GM19238 (cell line): ENCODE results near the gene PPP1R3G.
"Not testable (repeated sequence)": the region's sequence is repeated elsewhere in the genome, so short reads cannot be mapped to it uniquely, and the experiment has no call there.

Experiments
- DNase-seq: peaks from one replicate; pipeline ENCODE4 v3.0.0; 2011; ENCODE audit warnings: low spot score; ENCODE audit not compliant: insufficient read length

Gene PPP1R3G

DNA sequence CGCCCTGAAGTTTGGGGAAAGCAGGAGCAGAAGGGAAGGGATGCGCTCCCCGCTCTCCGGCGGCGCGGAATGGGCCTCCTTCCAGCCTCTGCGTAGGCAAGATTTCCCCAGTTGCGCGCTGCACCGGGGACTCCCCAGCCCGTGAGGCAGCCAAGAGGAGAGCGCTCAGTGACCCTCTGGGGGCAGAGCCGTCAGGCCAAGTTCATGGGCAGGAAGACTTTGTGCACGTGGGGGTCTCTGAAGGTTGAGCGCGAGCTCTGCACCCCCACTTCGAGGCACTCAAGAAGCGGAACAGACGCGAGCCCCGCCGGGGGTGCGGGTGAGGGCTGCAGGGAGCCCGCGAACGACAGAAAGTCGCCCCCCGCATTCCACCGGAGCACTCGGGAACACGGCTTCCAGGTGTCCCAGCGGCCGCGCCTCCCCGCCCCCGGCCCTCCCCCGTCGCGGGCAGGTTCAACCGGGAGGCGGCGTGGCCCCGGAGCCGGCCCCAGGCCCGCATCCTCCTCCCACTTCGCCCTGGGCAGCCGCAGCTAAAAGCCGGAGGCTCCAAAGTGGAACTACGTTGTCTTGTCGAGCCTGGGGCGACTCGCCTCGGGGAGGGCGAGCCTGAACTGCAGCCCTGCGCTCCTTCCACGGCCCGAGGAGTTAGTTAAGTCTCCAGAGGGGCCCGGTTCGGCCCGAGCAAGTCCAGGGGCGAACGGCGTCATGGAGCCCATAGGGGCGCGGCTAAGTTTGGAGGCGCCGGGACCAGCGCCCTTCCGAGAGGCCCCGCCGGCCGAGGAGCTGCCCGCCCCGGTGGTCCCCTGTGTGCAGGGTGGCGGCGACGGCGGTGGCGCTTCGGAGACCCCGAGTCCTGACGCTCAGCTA is at the start of gene PPP1R3G:
Gene PPP1R3G, plus strand, starts transcription at position 561 of the 867 bp plus-strand sequence. Its CDS starts 145 bp downstream, at position 706.
- no peak for DNase-seq

DNA sequence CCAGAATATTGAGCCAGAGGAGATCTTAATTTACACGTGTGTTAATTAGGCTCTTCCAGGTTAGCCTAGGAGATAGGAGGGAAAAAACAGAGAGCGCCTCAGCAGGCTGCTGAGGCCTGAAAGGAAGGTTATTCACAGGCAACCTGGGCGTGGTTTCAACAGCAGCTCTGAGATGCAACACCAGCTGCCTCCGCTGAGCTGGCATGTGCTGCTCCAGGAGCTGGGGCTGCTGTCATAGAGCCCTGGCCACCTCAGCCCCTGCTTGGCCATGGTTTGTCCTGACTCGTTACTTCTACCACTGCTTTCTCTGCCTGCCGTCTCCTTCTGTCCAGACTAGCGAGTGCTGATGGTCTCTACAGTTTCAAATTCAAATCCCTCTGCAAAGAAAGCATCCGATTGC is 48.9 kb upstream of the PPP1R3G start:
- no peak for DNase-seq

DNA sequence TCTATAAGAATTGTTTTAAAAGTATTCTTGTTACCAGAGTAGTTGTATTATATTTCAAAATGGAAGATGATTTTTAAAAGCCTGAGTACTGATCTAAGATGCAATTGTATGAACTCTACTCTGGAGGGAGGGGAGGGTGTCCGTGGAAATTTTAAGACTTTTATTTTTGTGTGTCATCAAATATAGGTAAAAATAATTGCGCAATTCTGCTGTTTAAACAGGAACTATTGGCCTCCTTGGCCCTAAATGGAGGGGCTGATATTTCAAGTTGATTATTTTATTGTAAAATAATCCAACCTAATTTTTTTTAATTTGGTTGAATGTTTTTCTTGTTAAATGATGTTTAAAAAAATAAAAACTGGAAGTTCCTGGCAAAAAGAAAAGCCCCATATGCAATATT is 43.2 kb upstream of the PPP1R3G start:
- DNase-seq: no peak

DNA sequence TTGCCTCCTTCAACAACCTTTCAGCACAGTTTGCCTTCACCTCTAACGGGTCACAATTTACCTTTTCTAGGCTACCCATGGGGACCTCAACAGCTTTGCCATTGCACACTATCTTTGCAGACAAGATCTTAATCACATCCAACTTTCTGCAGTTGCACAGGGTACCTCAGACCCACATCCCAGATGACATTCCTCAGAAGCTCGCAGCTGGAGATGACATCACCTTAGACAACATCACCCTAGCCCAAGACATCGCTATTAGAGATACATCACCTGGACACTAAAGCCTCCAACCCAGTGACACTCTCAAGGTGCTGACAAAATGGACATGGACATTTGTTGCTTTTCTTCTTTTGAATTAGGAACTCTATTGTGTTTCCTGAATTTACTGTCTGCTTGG is 42.7 kb upstream of the PPP1R3G start:
- no peak for DNase-seq

DNA sequence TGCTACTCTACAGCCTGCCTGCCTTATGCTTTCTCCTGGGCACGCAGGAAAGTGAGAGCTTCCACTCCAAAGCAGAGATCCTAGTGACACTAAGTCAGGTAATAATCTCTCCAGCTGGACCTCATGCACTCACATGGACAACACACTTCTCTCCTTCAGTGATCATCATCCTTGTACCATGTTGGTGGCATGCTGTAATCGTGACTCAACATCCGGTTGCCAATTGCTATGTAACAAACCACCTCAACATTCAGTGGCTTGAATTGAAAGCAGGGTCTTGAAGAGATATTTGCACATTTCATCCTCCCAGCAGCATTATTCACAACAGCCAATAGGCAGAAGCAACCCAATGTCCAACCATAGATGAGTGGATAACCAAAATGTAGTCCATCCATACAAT is 40.3 kb upstream of the PPP1R3G start:
- no peak for DNase-seq

DNA sequence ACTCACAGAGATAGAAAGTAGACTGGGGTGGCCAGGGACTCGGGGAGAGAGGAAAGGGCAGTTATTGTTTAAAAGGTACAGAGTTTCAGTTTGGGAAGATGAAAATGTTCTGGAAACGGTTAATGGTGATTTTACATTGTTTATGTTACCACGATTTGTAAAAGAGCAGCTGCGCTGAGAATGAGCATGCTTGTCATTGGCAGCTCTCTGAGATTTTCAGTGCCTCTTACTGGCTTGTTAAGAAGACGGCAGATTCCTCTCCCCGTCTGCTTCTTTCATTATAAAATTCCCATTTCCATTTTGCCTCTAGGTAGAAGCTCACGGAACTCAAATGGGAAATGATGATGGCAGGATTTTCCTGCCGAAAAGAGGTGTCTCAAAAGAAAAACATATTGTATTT is 39.7 kb upstream of the PPP1R3G start:
- DNase-seq: no peak

DNA sequence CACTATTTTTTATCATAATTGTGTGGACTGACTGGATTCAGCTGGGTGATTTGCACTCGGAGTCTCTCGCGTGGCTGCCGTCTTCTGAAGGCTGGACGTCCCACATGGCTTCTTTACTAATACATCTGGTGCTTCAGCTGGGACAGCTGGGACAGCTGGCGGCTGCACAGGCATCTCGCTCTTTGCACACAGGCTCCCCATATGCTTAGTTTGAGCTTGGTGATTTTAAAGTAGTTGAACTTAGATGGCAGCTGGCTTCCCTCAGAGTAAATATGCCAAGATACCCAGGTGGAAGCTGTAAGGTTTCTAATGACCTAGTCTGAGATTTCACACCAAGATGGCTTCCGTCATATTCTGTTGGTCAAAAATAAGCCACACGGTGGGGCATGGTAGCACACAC is 38.7 kb upstream of the PPP1R3G start:
- DNase-seq: no peak

DNA sequence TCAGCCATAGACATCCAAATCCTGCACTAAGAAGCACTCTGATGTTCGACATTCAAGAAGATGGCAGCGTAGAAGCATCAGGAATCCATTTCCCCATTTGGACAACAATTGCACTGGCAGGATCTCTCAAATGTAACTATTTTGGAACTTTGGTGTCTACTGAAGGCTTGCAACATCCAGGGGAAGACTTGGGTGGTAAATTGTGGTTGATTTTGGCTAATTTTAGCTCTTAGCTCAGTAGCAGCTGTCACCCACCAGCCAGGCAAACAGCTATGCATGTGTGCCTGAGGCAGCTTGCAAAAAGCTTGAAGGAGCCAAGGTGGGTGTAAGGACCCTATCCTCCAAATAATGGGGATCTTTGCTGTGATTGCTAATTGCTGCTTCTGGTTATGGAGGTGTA is 35.1 kb upstream of the PPP1R3G start:
- DNase-seq: no peak

DNA sequence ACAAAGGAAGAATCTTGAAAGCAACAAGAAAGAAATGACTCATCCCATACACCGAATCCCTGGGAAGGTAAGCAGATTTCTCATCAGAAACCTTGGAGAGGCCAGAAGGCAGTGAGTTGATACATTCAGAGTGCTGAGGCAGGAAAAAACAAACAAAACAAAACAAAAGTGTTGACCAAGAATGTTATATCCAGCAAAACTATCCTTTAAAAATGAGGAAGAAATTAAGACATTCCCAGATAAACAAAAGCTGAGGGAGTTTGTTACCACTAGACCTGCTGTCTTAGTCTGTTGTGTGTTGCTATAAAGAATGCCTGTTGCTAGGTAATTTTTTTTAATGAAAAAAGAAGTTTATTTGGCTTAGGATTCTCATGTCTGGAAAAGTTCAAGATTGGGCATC is 33.7 kb upstream of the PPP1R3G start:
- no peak for DNase-seq

DNA sequence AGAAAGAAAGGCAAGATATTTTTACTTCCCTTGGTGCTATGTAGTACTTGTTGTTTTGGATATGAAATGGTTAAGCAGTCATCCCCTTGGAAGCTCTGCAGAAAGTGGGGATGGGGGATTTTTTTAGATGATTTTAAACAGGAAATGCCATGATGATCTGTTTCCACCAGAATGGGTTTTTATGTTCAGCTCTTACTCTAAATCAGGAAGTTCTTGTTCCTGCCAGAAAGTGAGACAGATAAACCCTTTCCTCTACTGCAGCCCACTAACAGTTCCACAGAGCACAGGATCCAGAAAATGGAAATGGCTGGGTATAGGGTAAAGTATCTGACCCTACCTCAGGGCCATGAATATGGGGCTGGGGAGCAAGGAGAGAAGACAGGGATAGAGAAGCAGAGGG is 32.1 kb upstream of the PPP1R3G start:
- no peak for DNase-seq

DNA sequence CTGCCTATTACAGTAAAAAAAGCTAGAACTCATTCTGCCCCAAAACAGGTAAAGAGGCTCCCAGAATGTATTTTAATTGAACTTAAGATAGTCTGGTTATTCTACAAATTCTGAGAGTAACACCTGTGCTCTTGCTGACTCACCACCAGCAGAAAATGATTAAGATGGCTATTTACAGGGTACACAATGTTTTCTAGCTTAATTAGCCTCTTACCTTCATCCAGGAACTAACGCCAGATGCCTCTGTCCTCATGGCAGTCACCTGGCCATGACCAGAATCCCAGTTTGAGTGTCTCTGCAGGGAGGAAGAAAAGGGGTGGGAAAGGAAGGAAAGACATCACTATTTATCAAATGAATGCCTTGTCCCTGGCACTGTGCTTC is 31.3 kb upstream of the PPP1R3G start:
- DNase-seq: no peak

DNA sequence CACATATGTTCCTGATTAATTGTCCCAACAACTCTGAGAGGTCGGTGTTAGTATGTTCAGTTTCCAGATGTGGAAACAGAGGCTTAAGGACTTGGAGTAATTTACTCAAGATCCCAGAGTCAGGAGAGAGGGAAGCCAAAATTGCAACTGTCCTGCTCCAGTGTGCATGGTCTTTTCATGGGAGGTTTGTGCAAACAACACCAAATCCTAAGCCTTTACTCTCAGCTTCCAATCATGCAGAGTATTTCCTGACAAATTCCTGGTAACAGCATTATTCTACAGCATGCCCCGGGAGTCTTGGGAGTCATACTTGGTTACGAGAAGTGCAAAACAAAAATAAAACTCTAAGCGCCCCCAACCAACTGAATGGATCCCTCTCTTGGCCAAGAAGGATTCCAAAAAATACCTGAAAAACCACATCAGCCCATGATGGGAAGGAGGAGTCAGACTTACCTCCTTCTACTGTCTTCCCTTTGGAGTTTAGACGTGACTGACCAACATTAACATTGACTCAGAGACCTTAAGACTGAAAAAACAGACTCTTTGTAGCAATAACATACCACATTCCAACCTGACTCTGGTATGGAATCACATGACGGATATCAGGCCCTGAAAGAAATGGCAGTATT is 30.8 kb upstream of the PPP1R3G start:
- DNase-seq: no peak

DNA sequence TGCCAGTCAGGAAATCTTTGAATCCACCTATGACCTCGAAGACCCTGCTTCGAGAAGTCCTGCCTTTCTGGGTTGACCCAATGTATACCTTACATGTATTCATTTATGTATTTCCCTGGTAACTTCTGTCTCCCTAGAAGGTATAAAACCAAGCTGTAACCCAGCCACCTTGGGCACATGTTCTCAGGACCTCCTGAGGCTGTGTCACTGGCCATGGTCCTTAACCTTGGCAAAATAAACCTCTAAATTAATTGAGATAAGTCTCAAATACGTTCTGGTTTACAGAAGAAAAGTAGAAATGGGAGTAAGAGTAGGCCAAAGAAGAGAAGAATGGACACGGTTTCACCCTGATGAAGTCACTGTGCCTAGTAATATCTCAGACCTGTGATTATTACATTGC is 30.0 kb upstream of the PPP1R3G start:
- DNase-seq: no peak

DNA sequence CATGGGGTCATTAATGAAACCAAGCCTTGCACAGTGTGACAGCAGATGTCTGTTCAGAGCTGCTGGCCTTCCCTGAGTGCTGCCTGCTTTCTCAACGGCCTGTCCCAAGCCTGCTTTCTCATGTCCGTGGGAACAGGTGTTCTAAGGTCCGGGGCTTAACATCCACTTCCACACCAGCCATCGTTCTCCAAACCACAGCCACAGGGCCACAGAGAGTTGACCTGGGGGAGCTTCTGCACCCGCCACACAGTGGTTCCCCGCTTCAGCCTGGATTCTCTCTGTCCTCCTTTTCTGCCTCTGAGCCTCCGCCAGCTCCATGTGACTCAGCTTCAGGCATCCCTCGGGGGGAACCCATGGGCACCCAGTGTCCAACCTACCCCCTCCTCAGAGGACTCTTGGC is 26.9 kb upstream of the PPP1R3G start:
- DNase-seq: no peak

DNA sequence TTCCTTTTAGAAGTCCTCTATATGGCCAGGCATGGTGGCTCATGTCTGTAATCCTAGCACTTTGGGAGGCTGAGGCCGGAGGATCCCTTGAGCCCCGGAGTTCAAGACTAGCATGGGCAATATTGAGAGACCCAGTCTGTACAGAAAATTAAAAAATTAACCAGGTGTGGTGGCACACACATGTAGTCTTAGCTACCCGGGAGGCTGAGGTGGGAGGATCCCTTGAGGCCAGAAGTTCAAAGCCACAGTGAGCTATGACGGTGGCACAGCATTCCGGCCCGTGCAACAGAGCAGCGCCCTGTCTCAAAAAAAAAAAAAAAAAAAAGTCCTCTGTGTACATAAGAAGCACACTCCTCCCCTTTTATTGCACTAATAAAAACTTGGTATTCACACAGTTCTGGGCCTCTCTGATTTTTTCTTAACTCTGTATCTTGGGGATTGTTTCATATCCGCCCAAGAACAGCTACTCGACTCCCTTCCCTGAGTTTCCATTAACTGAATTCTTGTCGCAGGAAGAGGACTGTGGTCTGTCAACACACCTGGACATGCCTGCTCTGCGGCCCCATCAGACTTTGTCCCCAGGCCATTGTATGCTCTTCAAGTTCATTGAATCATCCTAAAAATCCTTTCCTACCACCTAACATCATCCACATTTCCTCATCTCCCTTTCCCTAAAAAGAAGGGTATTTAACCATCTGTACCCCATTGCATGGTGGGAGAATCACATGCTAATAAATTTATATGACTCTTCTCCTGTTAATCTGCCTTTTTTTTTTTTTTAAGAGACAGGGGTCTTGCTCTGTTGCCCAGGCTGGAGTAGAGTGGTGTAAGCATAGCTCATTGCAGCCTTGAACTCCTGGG is 25.9 kb upstream of the PPP1R3G start:
- DNase-seq: no peak

DNA sequence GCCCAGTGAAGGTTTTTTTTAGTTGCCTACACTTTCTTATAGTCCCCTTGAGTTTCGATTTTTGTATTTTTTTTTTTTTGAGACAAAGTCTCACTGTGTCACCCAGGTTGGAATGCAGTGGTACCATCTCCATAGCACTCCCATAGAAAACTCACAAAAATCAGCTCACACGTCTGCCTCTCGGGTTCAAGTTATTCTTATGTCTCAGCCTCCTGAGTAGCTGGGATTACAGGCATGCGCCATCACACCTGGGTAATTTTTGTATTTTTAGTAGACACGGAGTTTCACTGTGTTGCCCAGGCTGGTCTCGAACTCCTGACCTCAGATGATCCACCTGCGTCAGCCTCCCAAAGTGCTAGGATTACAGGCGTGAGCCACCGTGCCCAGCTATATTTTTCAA is 24.7 kb upstream of the PPP1R3G start:
- not testable (repeated sequence) for DNase-seq

DNA sequence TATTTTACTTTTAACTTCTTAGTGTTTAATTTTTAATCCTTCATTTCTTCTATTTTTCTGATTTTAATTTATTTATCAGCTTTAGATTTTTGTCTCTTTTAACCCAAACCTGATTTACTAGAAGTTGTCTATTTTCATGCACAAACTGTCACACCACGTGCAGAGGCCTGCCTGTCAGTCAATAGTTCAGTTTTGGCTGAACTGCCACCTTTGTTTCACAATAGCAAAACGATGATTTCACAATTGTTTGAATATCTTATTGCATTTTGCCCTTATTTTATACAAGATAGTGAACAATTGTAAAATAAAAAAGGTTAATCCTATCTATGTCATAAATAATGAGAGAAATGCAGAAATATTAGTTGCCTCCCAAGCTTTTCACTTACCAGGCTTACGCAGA is 24.0 kb upstream of the PPP1R3G start:
- DNase-seq: no peak

DNA sequence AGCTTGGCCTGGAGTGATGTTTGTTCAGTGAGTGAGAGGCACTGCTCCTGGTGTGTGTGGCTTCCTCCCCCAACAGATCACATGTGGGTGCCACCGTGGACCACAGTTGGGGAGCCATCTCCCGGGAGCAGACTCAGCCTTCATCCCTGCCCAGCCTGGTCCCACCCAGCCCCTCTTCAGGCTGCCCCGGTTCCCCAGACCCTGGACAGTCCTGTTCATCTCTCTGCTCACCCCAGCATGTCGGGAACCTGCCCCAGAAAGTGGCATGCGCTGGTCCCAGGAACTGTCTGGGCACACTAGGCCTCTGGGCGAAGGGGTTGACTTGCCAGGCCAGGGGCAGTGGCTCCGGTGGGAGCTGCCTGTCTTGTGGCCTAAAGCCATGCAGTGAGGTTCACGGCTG is 21.5 kb upstream of the PPP1R3G start:
- no peak for DNase-seq

DNA sequence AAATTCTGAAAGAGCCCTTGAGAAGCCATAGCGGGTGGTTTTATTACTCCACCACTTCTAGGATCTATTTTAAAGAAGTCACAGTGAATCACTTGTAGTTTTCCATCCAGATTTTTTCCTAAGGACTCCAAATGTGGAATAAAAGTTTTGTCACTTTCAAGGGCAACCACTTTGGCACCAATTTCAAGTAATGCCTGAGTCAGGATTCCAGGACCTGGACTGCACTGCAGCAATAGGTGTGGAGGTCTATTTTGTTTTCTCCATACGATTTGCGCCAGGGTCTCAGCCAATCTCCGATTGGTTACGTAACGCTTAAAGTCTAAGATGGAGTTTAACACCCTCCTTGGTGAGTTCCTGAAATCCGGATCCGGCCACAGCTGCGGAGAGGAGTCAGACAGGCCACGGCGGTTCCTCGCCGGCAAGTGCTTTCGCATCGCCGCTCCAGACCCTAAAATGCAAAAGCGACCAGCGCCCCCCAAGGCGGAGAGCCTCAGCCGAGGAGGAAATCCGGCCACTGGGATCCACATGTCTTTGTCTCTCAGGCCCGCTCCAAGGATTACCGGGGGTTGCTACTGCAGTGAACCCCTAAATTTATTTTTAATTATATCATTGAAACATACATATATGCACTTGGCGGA is 18.6 kb upstream of the PPP1R3G start:
- DNase-seq: no peak

DNA sequence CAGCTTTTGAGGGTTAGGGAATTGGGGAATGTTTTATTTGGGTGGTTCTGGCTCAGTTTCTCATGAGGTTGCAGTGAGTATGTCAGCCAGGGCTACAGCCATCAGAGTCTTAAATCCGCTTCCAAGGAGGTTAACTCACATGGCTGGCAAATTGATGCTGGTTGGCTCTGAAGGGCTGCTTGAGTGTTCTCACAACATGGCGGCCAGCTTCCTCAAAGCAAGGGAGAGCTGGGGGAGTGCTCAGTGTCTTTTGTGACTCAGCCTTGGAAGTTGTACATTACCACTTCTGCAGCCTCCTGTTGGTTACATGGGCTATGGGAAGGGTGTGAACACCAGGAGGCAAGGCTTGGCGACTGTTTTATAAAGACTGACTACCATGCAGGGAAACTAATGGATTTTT is 17.8 kb upstream of the PPP1R3G start:
- no peak for DNase-seq

DNA sequence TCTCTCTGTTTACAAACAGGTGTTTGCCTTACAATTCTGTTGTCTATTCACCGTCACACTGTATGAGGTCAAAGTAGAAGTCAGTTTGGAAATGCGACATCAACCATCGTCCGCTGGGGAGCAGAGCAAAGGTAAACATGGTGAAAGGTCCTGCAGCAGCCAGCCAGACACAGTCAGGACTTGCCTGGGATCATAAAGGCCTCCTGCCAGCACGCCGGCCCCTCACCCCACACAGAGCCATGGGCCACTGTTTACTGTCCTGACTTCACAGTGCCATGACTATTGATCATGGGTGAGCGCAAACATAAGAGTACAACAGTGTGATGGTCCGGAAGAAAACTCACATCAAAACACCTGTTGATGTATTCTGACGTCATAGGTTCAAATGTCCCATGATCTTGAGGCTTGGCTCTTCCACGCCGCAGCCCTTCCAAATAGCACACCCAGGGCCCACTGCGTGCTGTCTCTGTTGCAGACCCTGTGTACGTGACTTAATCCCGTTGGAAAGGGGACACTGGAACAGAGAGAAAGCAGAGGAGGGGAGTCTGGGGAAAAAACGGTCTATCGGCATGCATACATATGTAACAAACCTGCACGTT is 16.9 kb upstream of the PPP1R3G start:
- no peak for DNase-seq
